Measurements from ENCODE around the gene CD160.

DNA sequence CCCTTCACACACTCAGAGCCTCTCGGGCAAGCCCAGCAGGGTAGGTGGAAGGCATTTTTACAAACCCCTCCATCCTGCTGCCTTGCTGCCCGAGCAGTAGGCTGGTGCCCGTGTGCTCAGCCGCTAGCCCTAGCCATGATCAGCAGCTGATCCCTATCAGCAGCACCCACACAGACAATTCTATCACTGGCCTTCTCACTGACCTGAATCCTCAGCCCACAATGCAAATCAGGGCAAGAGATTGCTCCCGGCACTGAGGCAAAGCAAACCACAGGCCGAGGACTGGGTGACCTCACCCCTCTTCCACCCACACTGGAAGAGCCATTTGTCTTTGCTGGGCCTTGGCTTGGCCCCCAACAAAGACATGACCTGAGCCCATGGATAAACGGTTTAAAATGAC lies 11.2 kb upstream of the CD160 start:
- TF ChIP-seq, protein P1, sequence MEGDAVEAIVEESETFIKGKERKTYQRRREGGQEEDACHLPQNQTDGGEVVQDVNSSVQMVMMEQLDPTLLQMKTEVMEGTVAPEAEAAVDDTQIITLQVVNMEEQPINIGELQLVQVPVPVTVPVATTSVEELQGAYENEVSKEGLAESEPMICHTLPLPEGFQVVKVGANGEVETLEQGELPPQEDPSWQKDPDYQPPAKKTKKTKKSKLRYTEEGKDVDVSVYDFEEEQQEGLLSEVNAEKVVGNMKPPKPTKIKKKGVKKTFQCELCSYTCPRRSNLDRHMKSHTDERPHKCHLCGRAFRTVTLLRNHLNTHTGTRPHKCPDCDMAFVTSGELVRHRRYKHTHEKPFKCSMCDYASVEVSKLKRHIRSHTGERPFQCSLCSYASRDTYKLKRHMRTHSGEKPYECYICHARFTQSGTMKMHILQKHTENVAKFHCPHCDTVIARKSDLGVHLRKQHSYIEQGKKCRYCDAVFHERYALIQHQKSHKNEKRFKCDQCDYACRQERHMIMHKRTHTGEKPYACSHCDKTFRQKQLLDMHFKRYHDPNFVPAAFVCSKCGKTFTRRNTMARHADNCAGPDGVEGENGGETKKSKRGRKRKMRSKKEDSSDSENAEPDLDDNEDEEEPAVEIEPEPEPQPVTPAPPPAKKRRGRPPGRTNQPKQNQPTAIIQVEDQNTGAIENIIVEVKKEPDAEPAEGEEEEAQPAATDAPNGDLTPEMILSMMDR (IDR thresholded peaks at IDR 0.05), result no peak
- TF ChIP-seq POLR2A (IDR thresholded peaks at IDR 0.05; ENCODE audit: low read depth) (no peak), POLR2AphosphoS5 (IDR thresholded peaks at IDR 0.05) (no peak), EP300 (IDR thresholded peaks at IDR 0.05) (no peak)

Measured in esophagus muscularis mucosa (tissue), 4 donors.